DND-41 (cell line): ENCODE measurements around the gene ARHGEF25.

Experiments
- ATAC-seq: fragments of 200-7000 bp; cut with Tn5 transposase; 3 replicates; pipeline ENCODE4 v1.9.1; 2021; ENCODE audit warnings: low read depth; ENCODE audit not compliant: insufficient read depth
- DNase-seq: peaks from one replicate; pipeline ENCODE4 v3.0.0-alpha.2; 2020
- H2AFZ ChIP-seq: 2 replicates; pipeline ENCODE4 v1.6.0; 2012; ENCODE audit warnings: low read depth, low read length
- H3K27ac ChIP-seq: 2 replicates; pipeline ENCODE4 v1.5.1; 2012; ENCODE audit warnings: low read length, inconsistent platforms
- H3K27me3 ChIP-seq: fragments of 200-600 bp; sonication (generic); 2 replicates; pipeline ENCODE4 v1.6.0; 2012; ENCODE audit warnings: low read length, mild to moderate bottlenecking, inconsistent platforms; ENCODE audit not compliant: insufficient read depth, poor library complexity
- H3K36me3 ChIP-seq: 2 replicates; pipeline ENCODE4 v1.5.1; 2012; ENCODE audit warnings: low read length, inconsistent platforms; ENCODE audit not compliant: insufficient read depth
- H3K4me1 ChIP-seq: 2 replicates; pipeline ENCODE4 v1.5.1; 2012; ENCODE audit warnings: mild to moderate bottlenecking, low read length; ENCODE audit not compliant: insufficient read depth
- H3K4me2 ChIP-seq: 2 replicates; pipeline ENCODE4 v1.6.0; 2012; ENCODE audit warnings: mild to moderate bottlenecking, moderate library complexity, low read length, inconsistent platforms; ENCODE audit not compliant: insufficient read depth
- H3K4me3 ChIP-seq, 2 experiments: fragments of 200-600 bp in 1 of 2; shearing (Covaris generic) in 1 of 2; 2 replicates each; pipeline ENCODE4 v1.5.1; 2012 to 2016; ENCODE audit warnings: inconsistent platforms in 2 of 2, low read length in 2 of 2, mild to moderate bottlenecking in 2 of 2, low read depth in 1 of 2, moderate library complexity in 1 of 2
- H3K79me2 ChIP-seq: 2 replicates; pipeline ENCODE4 v1.6.0; 2012; ENCODE audit warnings: low read length, inconsistent platforms; ENCODE audit not compliant: insufficient read depth
- H3K9ac ChIP-seq: 2 replicates; pipeline ENCODE4 v1.6.0; 2012; ENCODE audit warnings: low read depth, mild to moderate bottlenecking, inconsistent platforms, low read length, moderate library complexity
- H3K9me3 ChIP-seq: 2 replicates; pipeline ENCODE4 v1.5.1; 2012; ENCODE audit warnings: low read length, moderate library complexity, mild to moderate bottlenecking, inconsistent platforms; ENCODE audit not compliant: insufficient read depth, severe bottlenecking
- H4K20me1 ChIP-seq: 2 replicates; pipeline ENCODE4 v1.6.0; 2012; ENCODE audit warnings: low read length; ENCODE audit not compliant: insufficient read depth
- EZH2 ChIP-seq: IDR thresholded peaks from 3 replicates; pipeline ENCODE4 v1.6.1; 2012; ENCODE audit warnings: borderline replicate concordance, low read depth, mild to moderate bottlenecking, moderate library complexity, low read length, inconsistent platforms; ENCODE audit not compliant: severe bottlenecking
- TF ChIP-seq, protein P1 (sequence below): IDR thresholded peaks from 2 replicates; pipeline ENCODE4 v1.5.1; 2012; ENCODE audit warnings: borderline replicate concordance, low read length, moderate library complexity, mild to moderate bottlenecking; ENCODE audit not compliant: poor library complexity, severe bottlenecking; ENCODE audit errors: extremely low read depth

The ARHGEF25 gene

GRCh38 chr12:57577981-57578758 is 33.1 kb upstream of the ARHGEF25 start:
- no peaks in the 10 kb centered on the region for H4K20me1 ChIP-seq
- no peaks in the 10 kb centered on the region for H3K9me3 ChIP-seq
- no peaks in the 10 kb centered on the region for H3K79me2 ChIP-seq
- no peak overlapping the region for H2AFZ ChIP-seq
- H3K4me2 ChIP-seq: no peak overlapping the region
- H3K36me3 ChIP-seq: no peaks in the 10 kb centered on the region
- H3K27me3 ChIP-seq: peaks cover 24% of the 10 kb centered on the region
- no peak overlapping the region for H3K9ac ChIP-seq
- H3K27ac ChIP-seq: no peak overlapping the region
- DNase-seq (no peak), ATAC-seq (no peak)
- TF ChIP-seq, protein P1, sequence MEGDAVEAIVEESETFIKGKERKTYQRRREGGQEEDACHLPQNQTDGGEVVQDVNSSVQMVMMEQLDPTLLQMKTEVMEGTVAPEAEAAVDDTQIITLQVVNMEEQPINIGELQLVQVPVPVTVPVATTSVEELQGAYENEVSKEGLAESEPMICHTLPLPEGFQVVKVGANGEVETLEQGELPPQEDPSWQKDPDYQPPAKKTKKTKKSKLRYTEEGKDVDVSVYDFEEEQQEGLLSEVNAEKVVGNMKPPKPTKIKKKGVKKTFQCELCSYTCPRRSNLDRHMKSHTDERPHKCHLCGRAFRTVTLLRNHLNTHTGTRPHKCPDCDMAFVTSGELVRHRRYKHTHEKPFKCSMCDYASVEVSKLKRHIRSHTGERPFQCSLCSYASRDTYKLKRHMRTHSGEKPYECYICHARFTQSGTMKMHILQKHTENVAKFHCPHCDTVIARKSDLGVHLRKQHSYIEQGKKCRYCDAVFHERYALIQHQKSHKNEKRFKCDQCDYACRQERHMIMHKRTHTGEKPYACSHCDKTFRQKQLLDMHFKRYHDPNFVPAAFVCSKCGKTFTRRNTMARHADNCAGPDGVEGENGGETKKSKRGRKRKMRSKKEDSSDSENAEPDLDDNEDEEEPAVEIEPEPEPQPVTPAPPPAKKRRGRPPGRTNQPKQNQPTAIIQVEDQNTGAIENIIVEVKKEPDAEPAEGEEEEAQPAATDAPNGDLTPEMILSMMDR: no peak
- no peak for TF ChIP-seq EZH2
- H3K4me3 ChIP-seq: no peak overlapping the region
- H3K4me1 ChIP-seq: peaks cover 4% of the 10 kb centered on the region

DNA sequence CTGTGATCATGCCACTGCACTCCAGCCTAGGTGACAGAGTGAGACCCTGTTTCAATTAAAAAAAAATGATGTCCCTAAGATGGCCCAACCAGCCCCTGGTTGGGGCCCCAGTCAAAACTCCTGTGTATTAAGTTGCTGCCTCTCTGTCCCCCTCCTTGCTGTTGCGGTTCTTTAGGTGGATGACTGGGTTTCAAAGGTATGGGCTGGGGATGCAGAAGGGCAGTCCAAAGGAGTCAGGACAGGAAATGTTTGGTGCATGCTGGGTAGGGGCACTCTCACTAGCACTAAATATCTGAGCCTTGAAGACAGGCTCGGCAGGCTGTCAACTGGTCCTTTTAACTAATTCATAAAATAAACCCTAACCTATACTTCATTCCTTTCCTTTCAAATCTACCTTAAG is 32.2 kb upstream of the ARHGEF25 start:
- Histone ChIP-seq H3K27ac (no peak overlapping the region), H3K79me2 (no peaks in the 10 kb centered on the region), H2AFZ (no peak overlapping the region), H3K9me3 (no peaks in the 10 kb centered on the region), H3K4me1 (peaks cover 5% of the 10 kb centered on the region), H3K4me2 (no peak overlapping the region), H3K36me3 (no peaks in the 10 kb centered on the region), H3K4me3 (no peak overlapping the region), H3K9ac (no peak overlapping the region), H3K27me3 (peaks cover 24% of the 10 kb centered on the region), H4K20me1 (no peaks in the 10 kb centered on the region)
- DNase-seq (no peak), ATAC-seq (no peak)
- TF ChIP-seq EZH2: no peak
- TF ChIP-seq, protein P1: no peak

DNA sequence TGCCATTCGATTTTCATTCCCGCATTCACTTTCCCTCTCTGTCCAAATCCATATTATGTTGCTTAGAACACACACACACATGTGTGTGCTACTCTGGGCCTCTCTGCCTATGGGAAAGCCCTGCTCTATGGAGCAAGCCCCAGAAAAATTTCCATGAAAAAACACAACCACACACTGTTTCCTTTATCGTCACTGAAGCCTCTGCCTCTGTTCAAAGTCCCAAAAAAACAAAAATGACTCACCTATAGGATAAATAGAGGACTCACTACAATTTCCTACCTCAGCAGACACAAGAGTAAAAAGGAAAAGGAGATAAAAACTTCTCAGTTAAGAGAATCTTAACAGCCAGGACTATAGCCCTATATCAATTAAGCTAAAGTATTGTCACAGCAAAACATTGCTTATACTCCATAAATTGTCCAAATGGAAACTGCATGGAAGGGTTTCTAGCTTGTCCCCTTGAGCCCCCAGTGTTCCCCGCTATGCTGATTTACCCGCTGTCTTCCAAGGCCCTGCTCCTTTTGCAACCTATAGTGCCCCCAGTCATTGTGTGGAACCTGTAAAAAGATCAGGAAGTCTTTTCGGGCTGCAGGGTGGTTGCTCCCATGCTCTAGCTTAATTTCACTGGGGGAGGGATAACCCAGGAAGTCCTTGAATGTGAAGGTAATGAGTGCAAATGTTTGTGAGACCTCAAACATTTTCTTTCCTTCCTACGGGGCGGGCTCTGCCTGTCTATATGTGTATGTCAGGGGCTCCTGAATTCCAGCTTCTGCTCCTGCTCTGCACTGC is 31.4 kb upstream of the ARHGEF25 start:
- ATAC-seq (no peak), DNase-seq (no peak)
- H3K79me2 ChIP-seq: no peaks in the 10 kb centered on the region
- H3K4me2 ChIP-seq: no peak overlapping the region
- H3K27ac ChIP-seq: no peak overlapping the region
- H3K4me1 ChIP-seq: peaks cover 5% of the 10 kb centered on the region
- TF ChIP-seq, protein P1: no peak
- TF ChIP-seq EZH2: no peak
- no peak overlapping the region for H3K4me3 ChIP-seq
- no peaks in the 10 kb centered on the region for H3K9me3 ChIP-seq
- no peak overlapping the region for H3K9ac ChIP-seq
- no peak overlapping the region for H2AFZ ChIP-seq
- H3K36me3 ChIP-seq: no peaks in the 10 kb centered on the region
- H4K20me1 ChIP-seq: no peaks in the 10 kb centered on the region
- peaks cover 30% of the 10 kb centered on the region for H3K27me3 ChIP-seq
